Femur (tissue), 1 donor: Measurements from ENCODE around the gene TTLL6.
A peak's percentile ranks its signal among the peaks of the same experiment; 100 is the strongest.

ENCODE experiments used
- DNase-seq: peaks from one replicate; pipeline ENCODE4 v3.0.0-alpha.2; 2017

Gene TTLL6

GRCh38 chr17:48757524-48757961 is 59.5 kb downstream of the TTLL6 start:
- no peak for DNase-seq

DNA sequence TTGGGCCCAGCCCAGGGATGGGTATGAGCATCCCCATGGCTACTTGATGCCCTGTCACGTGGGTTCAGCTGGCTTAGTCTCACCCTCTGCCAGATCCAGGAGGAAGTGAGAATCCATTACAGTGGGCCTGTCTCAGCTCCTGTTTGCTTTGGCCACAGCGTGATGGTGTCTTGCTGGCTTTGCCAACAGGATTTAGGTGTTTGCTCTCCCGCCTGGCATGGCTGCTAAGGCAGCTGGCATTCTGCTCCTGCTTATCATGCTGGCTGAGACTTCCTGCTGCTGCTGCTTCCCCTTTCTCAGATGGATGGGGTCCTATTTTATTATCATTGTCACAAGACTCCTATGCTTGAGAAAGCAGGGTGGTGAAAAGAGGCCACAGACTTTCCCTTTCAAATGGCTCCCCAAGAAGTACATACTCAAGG is 60.2 kb downstream of the TTLL6 start:
- DNase-seq: no peak

DNA sequence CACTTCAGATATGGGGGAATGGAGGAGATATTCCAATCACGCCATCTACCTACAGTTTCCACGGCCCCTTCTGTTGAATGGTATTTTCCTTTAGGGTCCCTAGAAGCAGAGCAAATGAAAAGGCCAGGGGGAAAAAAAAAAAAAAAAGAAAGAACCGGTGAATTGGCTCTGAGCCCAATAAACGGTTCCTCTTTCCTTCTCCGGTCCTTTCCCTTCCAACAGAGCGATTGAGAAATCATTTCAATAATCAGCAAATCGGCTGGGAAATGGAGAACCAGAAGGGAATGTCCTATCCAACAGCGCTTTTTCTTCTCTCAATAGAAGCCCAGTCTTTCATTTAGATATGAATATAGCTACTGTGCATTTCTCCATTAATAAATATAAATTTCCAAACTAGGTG is 61.7 kb downstream of the TTLL6 start:
- DNase-seq: no peak

GRCh38 chr17:48754500-48755261 is 62.3 kb downstream of the TTLL6 start:
- no peak for DNase-seq

- no peak for DNase-seq
These were observed 63.1 kb downstream of the TTLL6 start for GRCh38 chr17:48753794-48754499.

DNA sequence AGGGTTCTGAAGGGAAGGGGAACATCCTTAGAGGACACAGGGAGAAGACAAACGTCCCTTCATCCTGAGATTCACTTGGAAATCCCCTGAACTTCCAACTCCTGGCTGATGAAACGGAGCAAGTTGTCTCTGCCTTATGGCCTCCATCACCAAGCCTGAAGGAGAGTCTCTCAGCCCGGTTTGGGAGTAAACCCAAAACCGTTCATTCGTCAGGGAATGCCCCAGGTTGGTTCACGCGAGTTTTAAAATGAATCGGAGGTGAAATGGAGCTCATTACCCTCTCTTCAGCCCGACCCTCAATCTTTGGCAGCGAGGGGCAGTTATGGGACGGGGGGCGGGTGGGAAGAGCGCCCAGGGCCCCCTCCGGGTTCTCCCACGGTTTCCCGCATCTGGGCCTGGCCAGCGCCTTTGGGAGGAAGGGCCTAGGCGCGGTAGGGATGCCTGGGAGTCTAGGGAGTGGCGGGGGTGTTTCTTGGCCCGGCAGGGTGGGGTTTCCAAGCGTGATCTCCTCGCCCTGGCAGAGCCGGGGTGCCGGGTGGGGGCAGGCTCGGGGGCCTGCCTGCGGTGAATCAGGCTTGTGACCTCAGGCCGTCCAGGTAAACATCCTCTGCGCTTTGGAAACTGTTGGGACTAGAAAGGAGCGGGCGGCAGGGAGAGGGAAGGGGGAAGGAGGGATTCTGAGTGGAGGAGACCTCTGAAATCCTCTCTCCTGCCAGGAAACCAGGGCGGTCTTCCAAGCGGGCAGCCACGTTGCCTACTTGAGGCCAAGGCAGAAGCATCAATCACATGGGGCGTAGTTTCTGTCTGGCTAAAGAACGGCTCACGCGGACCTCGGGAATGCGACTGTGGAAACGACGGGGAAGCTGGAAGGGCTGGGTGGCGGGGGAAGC is 64.4 kb downstream of the TTLL6 start:
- DNase-seq: peak; percentile 73

- DNase-seq: no peak
These were observed 65.2 kb downstream of the TTLL6 start for GRCh38 chr17:48751733-48752398.

DNA sequence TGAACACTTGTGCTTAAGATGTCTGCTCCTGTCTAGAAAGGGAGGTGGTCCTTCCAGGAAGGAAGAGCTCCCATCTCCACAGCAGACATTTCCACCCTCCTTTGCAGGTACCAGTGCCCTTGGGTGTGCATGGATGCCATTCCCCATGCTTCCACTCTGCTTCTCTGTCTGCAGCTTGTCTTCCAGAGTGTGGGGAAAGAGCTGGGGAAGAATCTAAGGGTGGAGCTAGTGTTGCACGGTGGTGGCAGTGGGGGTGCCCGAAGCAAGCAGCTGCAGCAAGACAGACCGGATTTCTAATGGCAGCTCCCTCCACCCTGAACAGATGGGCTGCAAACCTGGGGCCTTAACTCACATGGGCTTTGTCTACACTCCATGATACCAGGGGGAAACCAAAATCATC is 65.9 kb downstream of the TTLL6 start:
- no peak for DNase-seq

GRCh38 chr17:48749621-48750553 is 67.1 kb downstream of the TTLL6 start:
- DNase-seq: no peak

DNA sequence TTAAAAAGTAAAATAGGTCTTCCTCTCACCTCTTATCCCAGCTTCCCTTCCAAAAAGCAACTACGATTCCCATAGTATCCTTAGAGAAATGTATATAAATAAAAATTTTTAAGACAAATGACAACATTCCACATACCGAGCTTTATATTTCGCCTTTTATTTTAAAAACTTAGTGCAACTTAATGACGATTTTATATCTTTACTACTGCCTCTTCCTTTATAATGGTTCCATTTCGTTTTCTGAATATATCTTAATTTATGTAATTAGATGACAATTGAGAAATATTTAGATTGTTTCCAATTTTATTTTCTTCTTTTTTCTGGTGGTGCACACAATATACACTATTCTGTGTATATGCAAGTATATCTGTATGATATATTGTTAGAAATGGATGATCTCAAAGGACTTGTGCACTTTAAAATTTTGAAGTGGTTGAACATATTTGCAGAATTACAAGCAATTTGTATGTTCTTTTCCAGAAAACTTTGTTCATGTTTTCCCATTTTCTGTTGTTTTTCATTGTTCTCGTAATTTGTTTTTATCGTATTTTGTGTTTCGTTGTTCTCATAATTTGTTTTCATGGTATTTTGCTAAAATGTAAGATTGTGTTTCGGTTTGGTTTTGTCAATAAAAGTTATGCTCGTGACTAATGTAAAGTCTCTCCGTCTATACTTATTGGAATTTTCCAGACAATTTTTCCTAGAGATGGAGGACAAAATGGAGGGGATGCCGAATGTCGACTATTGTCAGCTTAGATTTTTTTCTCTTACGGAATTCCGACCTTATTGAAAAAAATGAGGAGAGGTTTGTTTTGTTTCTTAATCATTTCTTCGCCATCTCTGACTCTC is 68.1 kb downstream of the TTLL6 start:
- no peak for DNase-seq

DNA sequence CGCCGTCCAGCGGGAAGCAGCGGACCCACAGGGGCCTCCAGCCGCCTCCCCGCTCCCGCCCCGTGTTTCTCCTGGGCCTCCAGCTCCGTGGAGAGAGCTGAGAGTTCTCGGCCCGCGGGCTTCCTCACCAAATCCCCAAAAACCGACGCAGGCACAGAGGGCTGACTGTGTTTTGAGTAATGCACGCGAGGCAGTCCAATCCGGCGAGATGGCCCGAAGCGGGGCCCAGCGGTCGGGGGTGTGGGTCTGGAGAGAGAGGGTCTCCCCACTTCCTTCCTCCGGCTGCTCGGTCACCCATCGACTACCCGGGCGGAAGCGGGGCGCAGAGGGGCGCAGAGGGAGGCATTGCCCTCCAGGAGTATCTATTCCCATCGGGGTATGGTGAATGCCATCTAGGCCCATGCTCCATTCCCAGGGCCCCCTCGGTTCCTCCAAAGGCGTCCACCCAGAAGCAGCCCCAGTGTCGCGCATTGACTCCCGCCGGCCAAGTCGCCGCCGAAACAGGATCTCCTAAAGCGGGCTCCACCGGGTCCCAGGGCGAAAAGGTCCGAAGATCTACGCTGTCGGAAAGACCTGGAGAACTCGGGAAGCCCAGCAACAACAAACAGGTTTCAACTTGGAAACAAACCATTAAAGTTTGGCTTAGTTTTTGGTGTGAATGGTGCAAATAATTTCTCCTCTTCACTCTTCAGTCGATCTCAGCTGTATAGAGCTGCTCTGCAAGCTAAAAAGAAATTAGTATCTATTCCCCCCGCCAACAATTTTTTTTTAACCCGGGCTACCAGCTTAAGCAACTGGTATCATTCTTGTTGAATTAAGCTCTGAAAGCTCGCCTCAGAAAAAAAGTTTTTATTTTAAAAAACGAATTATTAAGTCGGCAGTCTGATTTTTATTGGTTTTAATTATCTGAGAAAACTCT is 69.3 kb downstream of the TTLL6 start:
- DNase-seq: no peak

DNA sequence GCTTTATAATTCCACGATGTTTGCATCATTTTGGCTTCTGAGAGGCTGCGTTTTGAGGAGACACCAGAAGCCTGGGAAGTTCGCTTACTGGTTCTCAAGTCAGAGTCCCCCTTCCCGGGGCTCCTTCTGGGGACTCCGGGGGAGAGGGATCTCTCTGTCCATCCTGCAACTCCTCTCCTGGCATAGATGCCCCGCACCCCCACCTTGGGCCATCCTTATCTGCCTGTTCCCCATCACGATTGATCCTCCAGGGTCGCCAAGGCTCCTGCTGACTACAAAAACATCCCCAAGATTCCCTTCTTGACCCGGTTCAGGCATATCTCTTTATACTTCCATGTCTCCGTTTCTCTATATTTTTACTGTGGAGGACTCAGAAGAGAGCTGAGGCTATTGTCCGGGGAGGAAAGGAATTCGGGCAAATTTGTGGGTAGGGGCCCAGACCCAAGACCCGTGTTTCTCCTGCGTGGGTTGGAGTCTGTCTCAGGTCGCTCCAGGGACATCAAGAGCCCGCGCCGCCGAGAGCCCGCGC is 70.0 kb downstream of the TTLL6 start:
- no peak for DNase-seq

DNA sequence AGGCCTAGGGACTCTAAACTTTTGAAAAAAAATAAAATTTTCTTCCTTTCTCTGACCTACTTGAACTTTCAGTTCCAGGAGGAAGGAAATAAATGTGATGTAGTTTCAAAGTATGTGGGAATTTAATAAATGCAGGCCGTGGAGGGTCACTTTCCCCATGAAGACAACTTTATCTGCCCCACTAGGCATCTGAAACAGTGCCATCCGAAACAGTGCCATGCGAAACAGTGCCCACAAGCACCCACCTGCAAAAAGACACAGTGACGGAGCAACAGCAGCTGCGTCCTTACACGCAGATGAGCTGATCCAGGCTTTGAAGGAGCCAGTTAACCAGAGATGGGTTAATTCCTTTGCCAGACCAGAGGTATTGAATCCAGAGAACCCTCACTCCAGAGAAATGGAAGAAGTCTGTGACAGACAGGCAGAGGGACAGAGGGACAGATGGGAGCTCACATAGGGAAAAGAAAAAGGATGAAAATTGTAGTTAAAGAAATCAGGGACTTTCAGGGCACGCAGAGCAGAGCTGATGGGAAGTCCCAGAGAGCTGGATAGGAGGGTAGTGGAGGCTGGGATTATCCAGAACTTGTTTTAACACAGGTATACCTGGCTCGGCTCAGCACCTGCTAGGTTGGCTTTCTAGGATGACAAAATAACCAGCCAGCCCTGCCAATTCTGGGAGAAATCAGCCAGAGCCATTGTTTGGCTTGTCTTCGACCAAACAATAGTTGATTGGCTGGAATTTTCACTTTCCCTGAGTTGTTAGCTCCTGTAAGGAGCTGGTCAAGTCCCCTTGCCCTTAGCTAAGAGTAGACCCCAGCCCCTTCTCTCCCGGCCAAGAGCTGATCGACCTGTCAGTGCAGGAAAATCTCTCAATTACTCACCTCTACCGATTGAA is 71.4 kb downstream of the TTLL6 start:
- no peak for DNase-seq

DNA sequence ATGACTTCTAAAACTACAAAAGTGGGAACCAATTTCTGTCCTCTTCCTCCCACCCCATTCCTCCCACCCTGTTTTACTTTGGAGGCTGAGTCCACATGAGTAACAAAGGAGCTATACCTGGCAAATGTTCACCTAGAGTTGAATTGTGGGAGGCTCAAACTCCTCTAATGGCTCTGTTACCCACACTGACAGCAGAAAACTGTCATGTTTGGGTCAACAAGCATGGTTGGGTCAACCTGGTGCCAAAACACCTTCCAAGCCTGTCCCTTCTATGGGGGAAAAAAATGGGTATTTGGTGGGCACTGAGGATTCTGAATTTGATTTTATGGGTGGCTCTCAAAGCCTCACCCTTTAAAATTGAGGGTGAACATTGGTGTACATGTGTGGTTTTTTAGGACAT is 76.5 kb downstream of the TTLL6 start:
- no peak for DNase-seq

GRCh38 chr17:48738803-48739526 is 78.1 kb downstream of the TTLL6 start:
- DNase-seq: no peak

- no peak for DNase-seq
These were observed 78.6 kb downstream of the TTLL6 start for GRCh38 chr17:48738424-48738802.

- DNase-seq: no peak
These were observed 79.5 kb downstream of the TTLL6 start for GRCh38 chr17:48737330-48738043.
